Nucleus accumbens (tissue), 56 donors: ENCODE results near the gene RRAS2.
"Not testable (repeated sequence)": the region's sequence is repeated elsewhere in the genome, so short reads cannot be mapped to it uniquely, and the experiment has no call there.

Experiments used
- DNase-seq, 56 donors: peaks; one replicate each; lab custom pipeline; 2025; lab: John Stamatoyannopoulos, UW

Gene RRAS2

GRCh38 chr11:14310679-14311078 is 48.3 kb downstream of the RRAS2 start:
- DNase-seq, result no peak

- DNase-seq, result no peak
Observed at GRCh38 chr11:14309425-14310192, 49.4 kb downstream of the RRAS2 start.

- DNase-seq, result no peak
Observed at GRCh38 chr11:14308897-14309387, 50.0 kb downstream of the RRAS2 start.

- no peak for DNase-seq
Observed at GRCh38 chr11:14308114-14308896, 50.7 kb downstream of the RRAS2 start.

DNA sequence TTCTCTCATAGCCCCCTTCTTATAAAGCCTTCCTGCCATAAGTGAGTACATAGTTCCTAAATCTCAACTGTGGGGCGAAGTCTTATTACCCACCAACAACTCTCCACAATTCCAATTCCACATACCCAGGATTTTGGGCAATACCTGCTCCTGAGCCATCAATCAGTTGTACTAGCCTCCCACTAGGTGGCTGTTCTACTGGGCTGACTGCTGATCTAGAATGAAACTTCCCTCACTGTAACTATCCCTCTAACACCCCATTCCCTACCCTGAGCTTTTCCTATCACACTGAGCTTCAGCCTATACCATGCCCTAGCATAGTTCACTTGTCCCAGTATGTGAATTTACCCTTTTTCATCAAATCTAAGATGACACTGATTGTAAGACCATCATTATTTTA is 52.5 kb downstream of the RRAS2 start:
- no peak for DNase-seq

DNA sequence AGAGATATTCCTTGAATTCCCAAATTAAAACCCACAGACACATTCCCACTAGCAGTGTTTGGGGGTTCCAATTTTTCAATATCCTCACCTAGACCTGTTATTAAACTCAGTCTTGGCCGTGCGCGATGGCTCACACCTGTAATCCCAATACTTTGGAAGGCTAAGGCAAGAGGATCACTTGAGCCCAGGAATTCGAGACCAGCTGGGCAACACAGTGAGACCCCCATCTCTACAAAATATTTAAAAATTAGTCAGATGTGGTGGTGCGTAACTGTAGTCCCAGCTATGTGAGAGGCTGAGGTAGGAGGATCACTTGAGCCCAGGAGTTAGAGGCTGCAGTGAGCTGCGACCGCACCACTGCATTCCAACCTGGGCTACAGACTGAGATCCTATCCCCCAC is 53.3 kb downstream of the RRAS2 start:
- no peak for DNase-seq

GRCh38 chr11:14304601-14305000 is 54.4 kb downstream of the RRAS2 start:
- DNase-seq, result peak in 1 of 56 donors; percentile 3

DNA sequence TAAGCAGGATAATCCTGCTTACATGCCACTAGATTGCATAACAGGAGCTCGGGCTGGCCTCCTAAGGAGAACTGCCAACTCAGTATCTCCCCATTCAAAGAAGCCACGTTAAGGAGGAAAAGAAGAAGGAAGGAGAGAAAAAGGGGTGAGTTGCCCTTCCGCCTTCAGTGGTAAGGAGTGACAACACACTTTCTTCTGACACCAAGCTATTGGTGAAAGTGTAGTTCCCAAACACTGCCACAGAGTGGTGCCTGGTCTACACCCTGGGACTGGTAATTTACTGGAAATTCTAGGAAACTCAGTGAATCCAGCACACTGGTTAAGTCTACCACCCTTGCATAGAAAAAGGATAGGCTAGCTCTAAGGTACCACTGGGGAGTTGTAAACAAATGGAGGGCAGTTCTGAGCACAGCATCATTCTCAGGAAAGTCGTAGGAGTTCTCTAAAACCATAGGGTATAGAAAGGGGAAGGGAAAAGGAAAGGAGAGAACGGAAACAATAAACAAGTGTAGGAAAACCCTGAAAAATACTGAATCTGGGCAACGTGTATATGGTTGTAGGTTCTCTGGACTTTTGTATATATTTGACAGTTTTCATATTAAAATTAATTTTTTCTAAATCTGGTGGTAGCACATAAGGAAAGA is 58.2 kb downstream of the RRAS2 start:
- DNase-seq, result peak in 47 of 56 donors; percentile 1 to 76 (median 28)

DNA sequence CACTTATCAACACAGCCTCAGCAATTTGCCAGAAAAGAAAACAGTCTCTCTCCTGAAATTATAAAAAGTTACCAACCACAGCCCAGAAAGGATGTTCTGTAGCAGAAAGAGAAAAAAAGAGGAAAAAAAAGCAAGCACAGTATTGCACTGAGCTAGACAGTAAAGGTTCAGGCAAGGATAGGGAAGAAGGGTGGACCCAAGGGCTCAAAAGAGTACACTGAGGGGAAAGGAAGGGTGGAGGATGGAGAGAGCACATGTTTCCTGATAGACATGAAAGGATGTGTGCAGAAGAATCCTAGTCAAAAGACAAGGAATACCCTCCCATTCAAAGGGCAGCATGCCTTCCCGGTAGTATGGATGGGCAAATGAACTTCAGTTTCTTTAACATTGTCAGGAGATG is 59.1 kb downstream of the RRAS2 start:
- no peak for DNase-seq

- no peak for DNase-seq
Observed at GRCh38 chr11:14290422-14290821, 68.6 kb downstream of the RRAS2 start.

DNA sequence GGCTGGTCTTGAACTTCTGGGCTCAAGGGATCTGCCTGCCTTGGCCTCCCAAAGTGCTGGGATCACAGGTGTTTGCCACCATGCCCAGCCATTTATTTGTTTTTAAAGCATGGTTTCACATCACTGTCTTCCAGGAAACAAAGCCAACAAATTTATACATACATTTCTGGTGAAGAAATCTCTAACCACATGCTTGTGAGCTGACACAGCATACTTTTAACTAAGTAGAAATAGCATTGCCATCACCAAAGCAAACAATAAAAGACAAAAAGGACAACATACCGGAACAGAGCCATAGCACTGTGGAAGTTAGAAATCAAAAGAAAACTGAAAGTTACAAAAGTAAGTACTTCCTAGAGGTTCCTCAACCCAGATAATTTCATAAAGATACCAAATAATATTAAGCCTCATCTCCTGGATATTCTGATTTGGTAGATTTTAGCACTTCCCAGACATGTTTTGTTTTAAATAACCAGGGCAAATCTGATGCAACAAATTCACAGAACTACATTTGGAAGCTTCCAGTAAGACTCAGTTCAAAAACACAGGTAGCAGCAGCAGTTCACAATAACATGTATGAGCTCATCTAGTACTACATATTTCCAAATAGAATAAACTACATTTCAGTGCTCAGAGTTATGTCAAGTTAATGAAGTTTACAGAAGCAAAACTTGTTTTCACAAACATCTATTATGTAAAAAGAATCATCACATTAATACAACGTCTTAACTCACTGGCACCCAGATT is 70.6 kb downstream of the RRAS2 start:
- no peak for DNase-seq

DNA sequence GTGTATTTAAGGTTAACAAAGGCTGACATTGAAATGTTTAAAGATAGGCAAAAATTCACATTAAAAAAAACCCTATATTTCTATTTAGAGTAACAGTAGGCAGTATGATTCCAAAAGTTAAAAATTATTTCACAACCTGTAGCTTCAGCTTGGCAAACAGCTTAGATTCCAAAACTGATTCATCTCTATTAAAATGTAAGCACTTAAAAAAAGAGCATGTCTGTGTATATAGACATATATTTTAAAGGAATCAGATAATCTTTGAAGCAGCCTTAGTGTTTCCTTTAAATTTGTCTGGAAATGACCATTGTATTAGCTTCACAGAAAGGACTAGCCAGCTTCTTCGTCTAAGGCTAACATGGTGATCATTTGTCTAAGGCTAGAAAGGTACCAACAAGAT is 80.1 kb downstream of the RRAS2 start:
- DNase-seq, result not testable (repeated sequence)

DNA sequence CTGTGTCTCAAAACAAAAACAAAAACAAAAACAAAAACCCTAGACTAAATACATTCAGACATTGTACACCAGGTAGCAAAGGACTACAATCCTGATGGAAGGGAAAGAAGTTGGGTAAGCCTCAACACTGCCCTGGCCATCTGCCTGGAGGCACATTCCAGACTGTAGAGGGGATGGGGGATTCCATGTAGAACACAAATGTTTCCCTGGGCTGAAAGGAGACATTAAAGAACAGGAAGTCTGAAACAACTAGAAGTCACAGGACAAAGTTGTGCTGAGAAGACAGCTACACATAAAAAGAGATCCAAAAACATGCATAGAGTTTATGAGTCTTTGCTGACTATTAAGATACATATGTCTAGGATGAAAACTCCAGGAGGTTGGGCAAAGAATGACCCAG is 83.9 kb downstream of the RRAS2 start:
- no peak for DNase-seq

DNA sequence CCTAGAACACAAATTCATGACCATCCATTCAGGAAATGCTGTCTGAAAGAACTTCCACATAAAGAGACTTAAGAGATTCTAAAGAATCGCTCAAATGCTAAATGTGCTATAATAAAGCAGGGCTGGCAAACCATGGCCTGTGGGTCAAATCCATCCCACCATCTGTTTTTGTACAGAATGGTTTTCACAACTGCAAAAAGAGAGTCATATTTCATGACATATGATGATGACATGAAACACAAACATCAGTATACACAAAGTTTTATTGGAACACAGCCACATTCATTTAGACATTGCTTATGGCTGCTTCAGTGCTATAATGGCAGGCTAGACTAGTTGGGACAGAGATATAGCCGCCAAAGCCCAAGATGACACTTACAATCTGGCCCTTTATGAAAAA is 85.1 kb downstream of the RRAS2 start:
- DNase-seq, result no peak

DNA sequence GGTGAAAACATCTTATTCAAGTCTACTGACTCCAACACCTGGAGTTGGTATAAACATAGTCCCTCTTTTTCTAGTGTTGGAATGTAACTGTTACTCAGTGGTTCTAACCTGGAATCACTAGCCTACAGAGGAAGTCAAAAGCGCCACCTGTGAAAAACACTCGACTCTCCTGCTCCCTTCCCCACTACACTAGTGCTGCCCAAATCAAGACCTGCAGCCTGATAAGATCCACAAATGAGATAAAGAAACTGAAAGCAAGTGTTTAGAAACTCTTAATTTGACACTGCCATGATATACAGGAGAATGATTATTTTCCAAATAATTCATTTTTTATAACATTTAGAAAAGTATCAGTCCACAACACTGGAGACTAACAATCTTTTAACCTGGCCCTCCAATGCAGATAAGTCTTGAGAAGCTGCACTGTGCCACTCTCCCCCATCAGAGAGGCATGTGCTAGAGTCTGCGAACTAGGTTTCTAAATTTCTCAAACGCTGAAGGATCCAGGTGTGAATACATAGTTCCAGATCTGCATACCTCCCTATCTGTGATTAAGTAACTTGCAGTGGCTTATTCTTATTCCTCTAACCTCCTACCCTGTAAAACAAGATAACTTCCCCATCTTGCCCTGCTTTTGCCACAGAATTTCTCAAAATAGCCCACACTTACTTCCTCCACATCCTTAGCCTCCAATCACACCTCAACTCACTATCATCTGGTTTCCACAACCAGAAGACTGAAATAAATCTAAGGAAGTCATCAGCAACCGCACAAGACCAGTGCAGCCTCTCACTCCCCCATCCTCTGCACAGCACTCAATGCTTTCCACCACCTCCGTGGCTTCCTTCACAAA is 88.1 kb downstream of the RRAS2 start:
- peak in 3 of 56 donors; percentile 7 to 32 (median 28) for DNase-seq

GRCh38 chr11:14269692-14270573 is 89.0 kb downstream of the RRAS2 start:
- no peak for DNase-seq

GRCh38 chr11:14267861-14268635 is 90.9 kb downstream of the RRAS2 start:
- no peak for DNase-seq

DNA sequence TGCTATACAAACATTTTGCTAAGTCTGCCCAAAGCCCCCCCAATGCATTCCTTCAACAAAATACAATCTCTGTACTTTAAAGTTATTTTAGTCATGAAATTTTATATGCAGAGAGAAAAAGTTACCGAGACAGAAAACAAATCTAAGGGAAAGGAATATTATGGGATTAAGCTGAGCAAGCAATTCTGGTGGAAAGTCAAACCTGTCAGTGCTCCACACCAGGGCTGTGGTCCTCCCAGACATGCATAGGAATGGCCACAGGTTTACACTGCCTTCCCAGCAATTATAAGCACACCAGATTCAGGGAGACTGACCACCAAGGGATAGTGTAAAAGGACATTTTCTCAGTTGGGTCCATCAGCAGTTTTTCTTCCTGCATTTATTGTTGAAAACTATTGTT is 92.4 kb downstream of the RRAS2 start:
- DNase-seq, result no peak
